GM18951 (cell line): Measurements from ENCODE around the gene DGKQ.
A peak's percentile ranks its signal among the peaks of the same experiment; 100 is the strongest.
"Not testable (repeated sequence)": the region's sequence is repeated elsewhere in the genome, so short reads cannot be mapped to it uniquely, and the experiment has no call there.

Experiments
- POLR2A ChIP-seq: IDR thresholded peaks from 4 replicates; pipeline ENCODE4 v1.6.1; 2011; ENCODE audit warnings: mild to moderate bottlenecking; ENCODE audit not compliant: insufficient read length, insufficient read depth; ENCODE audit errors: extremely low read depth
- in situ Hi-C: fragments of 300-500 bp; cut with MboI; formaldehyde crosslinking; loops from one replicate; pipeline ENCODE4 v1.12.0; 2022; ENCODE audit warnings: low sequenced_read_pairs, mixed read lengths, inconsistent platforms; ENCODE audit not compliant: unreplicated experiment

Gene DGKQ

DNA sequence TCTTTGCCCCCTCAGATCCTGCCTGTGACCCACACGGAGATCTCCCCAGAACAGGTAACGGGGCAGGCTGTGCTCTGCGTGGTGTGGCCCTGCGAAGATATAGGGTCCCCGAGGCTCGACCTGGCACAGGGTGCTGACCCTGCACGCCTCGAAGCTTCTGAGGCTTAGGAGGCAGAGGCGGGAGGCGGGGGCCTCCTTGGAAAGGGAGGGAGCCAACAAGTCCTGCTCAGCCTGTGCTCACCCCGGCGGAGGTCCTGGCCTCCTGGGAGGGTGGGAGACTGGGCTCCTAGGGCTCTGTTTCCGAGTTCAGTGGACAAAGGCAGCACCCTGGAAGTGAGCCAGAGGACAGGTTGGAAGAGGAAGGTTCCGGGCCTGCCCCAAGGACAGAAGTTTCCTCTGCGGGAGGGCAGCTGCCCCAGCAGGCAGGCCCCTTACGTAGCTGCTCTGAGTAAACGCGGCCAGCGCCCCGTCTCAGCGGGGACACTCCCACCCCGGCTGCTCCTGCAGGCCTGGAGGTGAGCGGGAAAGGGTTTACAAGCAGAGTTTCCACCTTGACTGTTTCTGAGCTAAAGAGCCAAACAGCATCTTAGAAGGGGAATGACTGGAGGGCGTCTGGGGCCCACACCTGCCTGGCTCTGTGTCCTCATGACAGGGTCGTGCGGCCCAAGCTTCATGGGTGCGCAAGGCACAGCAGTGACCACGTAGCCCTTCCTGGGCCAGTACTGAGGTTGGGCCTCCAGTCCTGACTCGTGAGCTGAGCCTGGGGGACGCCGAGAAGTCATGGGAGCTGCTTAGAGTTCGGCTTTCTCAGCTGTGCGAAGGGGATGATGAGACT lies 25.1 kb downstream of the DGKQ start:
- no peak for TF ChIP-seq POLR2A

DNA sequence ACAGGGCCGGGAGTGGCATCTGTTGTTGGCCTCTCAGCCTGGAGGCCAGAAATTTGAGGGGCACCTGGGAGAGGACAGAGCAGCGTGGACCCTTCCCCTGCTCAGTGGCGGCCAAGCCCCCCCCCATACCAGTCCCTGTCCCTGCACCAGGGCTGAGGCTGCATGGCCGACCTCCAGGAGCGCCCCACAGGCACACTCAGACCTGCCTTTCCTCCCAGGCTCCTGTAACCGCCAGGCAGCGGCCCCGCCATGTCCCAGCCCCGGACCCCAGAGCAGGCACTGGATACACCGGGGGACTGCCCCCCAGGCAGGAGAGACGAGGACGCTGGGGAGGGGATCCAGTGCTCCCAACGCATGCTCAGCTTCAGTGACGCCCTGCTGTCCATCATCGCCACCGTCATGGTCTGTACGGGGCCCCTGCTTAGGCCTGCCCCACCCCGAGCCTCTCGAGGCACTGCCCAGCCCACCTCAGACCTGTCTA lies 25.8 kb downstream of the DGKQ start:
- in situ Hi-C loops = no loop called here
- TF ChIP-seq POLR2A = no peak

More for the DNA sequence above, 25.1 kb downstream of the DGKQ start:
- in situ Hi-C loops = no loop called here

DNA sequence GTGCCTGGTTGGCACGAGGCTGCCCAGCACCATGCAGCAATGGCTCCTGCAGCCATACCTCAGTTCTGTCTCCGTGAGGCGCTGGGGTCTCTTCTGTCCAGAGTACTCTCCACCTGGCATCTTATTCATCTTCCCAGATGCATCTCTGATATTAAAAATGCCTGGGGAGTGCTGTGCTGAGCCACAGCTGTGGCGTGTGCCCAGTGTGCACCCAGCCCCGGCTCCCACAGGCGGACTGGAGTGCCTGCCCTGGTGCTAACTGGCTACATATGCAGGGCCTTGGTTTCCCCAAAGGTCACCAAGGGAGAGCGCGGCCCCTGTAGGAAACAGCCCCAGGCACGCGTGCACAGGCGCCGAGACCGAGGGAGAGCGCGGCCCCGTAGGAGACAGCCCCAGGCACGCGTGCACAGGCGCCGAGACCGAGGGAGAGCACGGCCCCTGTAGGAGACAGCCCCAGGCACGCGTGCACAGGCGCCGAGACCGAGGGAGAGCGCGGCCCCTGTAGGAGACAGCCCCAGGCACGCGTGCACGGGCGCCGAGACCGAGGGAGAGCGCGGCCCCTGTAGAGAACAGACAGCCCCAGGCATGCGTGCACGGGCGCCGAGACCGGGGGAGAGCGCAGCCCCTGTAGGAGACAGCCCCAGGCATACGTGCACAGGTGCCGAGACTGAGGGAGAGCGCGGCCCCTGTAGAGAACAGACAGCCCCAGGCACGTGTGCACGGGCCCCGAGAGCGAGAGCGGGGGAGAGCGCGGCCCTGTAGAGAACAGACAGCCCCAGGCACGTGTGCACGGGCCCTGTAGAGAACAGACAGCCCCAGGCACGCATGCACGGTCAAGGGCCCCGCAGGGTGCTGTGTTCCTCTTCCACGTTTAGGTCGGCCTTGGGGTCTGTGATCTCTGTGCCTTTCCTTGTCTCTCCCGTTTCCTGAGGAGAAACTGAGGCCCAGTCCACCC lies 26.6 kb downstream of the DGKQ start:
- in situ Hi-C loops = no loop called here
- TF ChIP-seq POLR2A = no peak

DNA sequence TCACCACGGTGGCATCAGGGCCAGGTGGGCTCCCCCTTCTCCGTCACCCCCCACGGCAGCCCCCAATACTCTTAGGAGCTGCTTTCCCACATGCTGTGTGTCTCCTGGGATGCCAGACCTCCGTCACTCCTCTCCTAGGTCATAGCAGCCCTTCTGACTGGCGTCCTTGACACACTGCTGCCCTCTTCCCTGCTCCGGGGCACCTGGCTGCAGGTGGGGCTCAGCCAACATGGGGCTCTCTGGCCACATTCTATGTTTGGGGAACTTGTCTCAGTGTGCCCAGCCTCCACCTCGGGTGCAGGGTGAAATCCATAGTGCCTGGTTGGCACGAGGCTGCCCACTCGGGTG lies 27.3 kb downstream of the DGKQ start:
- in situ Hi-C loops = no loop called here
- no peak for TF ChIP-seq POLR2A

DNA sequence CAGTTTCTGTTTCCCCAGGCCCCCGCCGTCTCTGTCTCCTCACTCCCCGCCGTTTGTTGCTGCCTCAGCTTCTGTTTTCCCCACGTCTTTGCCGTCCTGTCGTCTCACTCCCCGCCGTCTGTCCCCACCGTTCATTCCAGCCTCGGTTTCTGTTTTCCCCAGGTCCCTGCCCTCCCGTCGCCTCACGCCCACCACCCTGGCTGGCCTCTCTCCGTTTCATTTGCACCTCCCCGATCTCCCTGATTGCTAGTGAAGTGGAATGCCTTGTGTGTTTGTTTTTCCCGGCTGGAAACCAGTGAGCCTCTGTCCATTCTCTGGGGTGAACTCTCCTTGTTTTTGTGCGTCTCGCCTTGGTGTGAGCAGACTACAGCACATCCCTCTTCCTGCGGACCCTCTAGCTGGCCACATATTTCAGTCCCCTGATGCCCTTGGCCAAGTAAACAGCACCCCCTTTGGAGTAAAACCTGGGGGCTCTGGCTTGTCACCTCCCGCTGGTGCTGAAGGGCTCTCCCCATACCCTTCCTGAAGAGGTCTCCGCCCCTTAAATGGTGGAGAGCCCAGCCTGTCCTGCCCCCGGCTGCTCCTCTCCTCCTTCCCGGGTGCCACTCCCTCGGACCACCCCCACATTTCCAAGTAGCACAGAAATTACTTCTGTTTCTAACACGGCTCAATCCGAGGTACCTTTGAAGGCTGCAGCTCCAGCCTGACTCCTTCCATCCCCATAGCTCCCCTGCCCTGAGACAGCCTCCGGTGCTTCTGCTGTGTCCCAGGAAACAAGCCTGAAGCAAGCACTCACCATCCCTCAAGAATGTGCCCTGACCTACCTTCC lies 27.9 kb downstream of the DGKQ start:
- no peak for TF ChIP-seq POLR2A
- in situ Hi-C loops = no loop called here

DNA sequence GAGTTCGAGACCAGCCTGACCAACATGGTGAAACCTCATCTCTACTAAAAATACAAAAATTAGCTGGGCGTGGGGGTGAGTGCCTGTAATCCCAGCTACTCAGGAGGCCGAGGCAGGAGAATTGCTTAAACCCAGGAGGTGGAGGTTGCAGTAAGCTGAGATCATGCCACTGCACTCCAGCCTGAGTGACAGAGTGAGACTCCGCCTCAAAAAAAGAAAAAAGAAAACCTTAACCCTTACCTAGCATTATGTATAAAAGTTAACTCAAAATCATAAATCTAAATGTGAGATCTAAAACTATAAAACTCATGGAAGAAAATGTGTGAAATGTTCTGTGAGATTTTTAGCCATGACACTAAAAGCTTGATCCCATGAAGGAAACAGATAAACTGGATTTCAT lies 33.9 kb downstream of the DGKQ start:
- in situ Hi-C loops = not testable (repeated sequence)

DNA sequence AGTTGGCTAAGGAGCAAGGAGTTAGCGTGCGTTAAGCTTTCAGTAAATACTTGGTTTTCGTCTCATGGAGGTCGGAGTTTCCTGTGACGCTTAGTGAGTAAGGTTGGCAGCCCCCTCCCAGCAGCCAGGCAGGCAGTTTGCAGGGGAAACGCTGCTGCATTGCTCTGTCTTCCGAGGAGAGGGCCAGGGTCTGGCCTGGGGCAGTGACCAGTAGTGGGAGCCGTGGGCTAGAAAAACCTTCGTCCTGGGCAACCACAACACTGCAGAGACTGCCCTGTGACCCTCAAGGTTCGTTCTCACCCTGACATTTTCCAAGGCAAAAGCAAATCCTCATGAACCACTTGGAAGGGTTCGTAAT lies 40.7 kb downstream of the DGKQ start:
- no peak for TF ChIP-seq POLR2A
- in situ Hi-C loops = no loop called here

DNA sequence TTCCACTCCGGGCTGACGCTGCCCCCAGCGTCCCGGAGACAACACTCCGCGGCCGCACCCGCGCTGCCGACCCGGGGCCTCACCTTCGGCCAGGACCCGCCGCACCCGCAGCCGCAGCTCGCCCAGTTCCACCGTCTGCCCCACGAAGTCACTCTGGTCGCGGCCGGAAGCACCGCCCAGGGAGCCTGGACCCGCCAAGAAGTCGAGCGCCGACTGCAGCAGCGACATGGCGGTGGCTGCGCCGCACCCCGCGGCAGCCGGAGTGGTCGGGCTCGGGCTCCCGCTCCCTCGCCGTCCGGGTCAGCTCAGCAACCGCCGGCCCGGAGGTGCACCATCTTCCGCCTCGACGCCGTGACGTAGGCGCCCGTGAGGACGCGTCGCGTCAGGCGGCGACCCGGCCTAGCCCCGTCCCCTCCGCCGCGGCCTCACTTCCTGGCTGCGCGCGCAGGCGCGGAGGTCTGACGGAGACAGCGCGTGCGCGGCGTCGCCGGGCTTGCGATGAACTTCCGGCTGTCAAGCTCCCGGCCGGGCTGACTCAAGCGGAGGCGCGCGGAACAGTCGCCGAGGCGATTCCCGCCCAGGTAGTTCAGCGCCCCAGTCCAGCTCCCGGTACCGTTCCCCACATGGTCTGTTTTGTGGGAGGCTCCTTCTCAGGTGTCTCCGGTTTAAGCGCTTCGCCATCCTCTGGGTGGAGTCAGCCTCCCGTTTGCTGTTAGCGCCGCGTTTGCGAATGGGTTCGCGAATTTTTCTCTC lies 41.2 kb downstream of the DGKQ start, which contains the start of the genes GAK and TMEM175:
GAK (minus strand) TSS at position 357 of the 753 bp plus-strand sequence; CDS start at position 228, 129 bp downstream.
TMEM175 (plus strand) TSS at position 501 of the 753 bp plus-strand sequence. CDS start 15,280 bp downstream, outside the sequence.
- in situ Hi-C loops = no loop called here
- peak; percentile 93 for TF ChIP-seq POLR2A

DNA sequence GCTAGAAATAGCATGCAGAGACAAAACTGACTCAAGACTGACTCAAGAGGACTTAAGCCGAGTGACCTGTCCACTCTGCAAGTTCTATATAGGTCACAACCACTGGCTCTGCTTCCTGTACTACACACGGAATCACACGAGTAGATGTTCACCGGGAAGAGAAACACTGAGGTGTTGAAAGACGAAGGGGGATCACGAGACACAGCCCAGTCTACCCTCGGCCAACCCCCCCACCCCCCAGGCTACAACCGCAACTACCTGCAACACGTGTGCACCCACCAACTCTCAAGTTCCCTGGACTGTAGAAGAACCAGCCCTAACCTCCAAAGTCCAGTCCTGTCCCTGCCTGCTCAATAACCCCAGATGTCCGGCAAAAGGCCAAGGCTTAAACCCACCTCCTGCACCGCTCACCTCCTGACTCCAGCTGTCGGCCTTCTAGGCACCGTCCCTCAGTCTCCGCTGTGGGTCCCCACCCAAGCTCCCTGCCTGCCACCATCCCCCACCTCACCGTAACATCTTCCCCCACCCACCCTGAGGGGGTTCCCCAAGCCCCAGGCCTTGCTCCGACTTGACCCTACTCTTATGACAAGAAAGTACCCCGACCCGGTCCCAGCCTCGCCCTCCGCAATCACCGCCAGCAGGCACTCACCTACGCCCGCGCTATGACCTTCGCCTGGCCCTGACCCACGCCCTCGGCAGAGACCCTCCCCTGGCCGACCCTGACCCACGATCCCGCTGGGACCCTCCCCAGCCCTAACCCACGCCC lies 42.0 kb downstream of the DGKQ start:
- no peak for TF ChIP-seq POLR2A
- in situ Hi-C loops = no loop called here

DNA sequence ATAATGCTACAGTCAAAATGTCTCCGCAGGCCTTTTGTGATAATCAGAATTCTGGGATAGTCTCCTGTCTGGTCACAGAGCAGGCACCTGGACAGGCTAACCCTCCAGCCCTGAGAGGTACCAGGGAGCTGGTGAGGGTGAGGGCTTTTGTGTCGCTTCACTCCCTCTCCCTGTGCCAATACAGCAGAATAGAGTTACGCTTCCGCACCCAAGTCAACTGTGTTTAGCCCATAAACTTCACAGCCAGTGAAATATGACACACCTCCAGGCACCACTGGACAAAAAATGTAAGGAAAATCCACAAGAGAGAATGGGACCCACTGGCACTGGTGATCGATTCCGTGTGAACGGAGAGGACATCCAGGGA lies 42.6 kb downstream of the DGKQ start:
- in situ Hi-C loops = no loop called here
- no peak for TF ChIP-seq POLR2A

DNA sequence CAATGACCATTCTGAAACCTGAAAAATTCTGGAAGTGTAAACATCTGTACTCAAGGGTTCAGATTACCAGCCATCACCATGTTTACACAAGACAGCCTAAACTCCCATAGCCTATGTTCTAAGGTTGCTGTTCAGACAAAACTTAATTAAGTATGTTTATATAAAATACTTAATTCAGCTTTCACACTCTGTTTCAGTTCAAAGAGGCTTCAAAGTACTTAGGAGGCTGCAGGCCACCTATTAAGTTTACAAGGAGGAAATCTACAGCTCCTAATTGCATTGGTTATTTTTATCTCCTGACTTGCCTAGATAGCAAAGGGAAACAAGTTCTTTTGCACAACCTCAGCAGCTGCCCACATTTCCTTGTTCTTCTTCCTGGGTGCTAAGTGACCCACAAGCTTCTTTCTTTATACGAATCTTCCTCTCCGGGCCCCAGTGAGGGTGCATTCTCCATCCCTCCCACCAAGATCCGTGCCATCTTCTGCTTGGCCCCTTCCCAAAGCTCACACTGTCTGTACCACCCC lies 43.3 kb downstream of the DGKQ start:
- in situ Hi-C loops = no loop called here
- TF ChIP-seq POLR2A = no peak
